DMS 273 (cell line): Measurements from ENCODE around the gene FARP1.

Experiments
- DNase-seq: peaks from one replicate; lab custom pipeline; 2025; ENCODE audit not compliant: unreplicated experiment; lab: John Stamatoyannopoulos, UW

The FARP1 gene

GRCh38 chr13:98142380-98143156 is at the start of gene FARP1:
TSS of gene FARP1 (plus strand) at chr13:98143094. CDS start at chr13:98213243, 70,149 bp downstream.
- peak; percentile 87 for DNase-seq

- DNase-seq: no peak
These were observed 48.1 kb upstream of the FARP1 start for GRCh38 chr13:98094678-98095266.

GRCh38 chr13:98096059-98096458 is 46.8 kb upstream of the FARP1 start:
- DNase-seq: no peak

GRCh38 chr13:98097749-98098148 is 45.1 kb upstream of the FARP1 start:
- DNase-seq: no peak

DNA sequence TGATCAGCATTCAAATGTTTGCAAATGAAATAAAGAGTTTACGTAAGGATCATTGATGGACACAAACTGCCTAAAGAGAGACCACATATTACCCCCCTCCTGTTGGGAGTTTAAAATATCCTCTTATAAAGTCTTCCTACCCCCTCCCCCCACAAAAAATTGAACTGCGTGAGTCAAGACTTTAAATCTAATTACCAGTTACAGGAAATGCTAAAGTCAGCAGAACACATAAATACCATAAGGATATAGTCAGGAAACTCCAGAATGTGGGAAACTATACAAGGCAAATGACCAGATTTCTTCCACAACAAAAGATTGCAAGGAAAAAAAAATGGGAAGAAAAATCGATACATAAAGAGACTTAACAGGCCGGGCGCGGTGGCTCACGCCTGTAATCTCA is 44.4 kb upstream of the FARP1 start:
- no peak for DNase-seq

DNA sequence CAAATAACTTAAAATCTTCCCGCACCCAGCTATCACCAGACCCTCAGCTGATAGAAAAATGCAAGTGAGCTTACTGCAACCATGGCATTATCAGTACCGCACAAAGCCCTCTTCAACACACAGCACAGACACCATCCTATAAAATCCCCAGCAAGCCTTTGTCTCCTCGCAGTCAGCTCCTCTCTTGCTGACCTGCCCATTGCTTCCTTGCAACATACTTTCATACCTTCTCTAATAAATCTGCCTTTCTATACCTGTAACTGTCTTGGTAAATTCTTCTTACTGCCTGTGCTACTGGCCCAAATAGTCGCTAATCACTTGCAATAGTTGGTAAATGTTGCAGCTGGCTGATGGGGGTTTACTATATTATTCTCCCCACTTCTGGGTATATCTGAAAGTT is 43.3 kb upstream of the FARP1 start:
- DNase-seq: no peak

DNA sequence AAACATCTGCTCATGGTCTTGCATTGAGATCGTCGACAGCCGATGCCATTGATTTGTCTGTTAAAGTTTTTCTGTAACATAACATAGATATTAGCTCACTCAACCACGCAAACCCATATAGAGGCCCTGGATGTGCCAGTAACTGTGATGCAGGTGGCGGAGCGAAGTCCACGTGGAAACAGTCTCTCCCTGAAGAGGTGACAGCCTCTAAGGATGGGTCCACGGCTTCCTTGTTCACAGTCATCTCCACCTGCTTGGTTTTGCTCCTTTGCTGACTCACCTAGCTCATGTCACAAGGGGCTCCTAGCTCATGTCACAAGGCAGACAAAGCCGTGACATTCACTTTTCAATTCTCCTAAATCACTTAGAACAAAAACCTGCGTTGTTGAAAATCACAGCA is 42.4 kb upstream of the FARP1 start:
- no peak for DNase-seq

GRCh38 chr13:98103531-98103930 is 39.4 kb upstream of the FARP1 start:
- DNase-seq: no peak

GRCh38 chr13:98103942-98104880 is 38.7 kb upstream of the FARP1 start:
- DNase-seq: no peak

DNA sequence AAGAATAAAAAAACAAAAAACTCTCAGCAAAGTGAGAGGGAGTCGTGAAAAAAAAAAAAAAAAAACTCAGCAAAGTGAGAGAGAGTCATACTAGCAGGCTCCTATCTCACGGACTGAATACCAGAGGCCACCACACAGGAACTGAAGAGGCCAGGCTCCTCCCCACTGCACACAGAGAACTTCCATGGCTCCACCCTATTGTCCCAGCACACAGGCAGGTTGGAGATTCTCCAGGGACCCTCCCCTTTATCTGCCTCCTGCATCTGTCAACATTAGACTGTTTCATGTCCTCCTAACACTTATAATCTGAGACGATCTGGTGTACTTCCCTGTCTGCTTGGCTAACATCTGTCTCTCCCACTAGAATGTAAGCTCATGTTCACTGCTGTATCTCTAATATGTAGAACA is 37.0 kb upstream of the FARP1 start:
- DNase-seq: peak; percentile 36

- DNase-seq: no peak
These were observed 34.6 kb upstream of the FARP1 start for GRCh38 chr13:98108341-98108740.

DNA sequence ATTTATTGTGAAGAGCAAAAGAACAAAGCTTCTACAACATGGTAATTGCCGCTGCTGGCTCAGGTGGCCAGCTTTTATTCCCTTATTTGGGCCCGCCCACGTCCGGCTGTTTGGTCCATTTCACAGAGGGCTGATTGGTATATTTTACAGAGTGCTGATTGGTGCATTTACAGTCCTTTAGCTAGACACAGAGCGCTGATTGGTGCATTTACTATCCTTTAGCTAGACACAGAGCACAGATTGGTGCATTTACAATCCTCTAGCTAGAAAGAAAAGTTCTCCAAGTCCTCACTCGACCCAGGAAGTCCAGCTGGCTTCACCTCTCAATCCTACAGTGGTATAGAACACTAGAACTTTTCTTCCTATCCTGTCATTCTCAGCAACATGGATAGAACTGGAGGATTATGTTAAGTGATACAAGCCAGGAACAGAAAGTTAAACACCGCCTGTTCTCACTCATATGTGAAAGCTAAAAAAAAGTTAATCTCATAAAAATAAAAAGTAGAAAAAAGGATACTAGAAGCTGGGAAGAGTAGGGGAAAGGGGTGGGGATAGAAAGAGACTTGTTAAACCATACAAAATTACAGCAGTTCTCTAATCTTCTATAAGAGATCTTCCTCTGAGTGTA is 33.6 kb upstream of the FARP1 start:
- no peak for DNase-seq

GRCh38 chr13:98110749-98111148 is 32.1 kb upstream of the FARP1 start:
- no peak for DNase-seq

GRCh38 chr13:98111168-98112098 is 31.5 kb upstream of the FARP1 start:
- no peak for DNase-seq

DNA sequence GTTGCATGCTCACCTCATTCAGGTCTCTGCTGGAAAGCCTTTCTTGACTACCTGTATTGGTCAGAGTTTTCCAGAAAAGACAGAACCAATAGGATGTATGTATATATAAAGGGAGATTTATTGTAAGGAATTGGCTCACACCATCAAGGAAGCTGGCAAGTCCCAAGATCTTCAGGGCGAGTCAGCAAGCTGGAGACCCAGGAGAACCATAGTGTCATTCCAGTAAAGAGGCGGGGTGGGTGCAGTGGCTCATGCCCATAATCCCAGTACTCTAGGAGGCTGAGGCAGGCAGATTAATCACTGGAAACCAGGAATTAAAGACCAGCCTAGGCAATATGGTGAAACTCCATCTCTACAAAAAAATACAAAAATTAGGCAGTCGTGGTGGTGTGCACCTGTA is 30.4 kb upstream of the FARP1 start:
- DNase-seq: no peak

GRCh38 chr13:98118865-98119264 is 24.0 kb upstream of the FARP1 start:
- DNase-seq: no peak

GRCh38 chr13:98123176-98123575 is 19.7 kb upstream of the FARP1 start:
- DNase-seq: no peak

- no peak for DNase-seq
These were observed 13.7 kb upstream of the FARP1 start for GRCh38 chr13:98129059-98129746.

DNA sequence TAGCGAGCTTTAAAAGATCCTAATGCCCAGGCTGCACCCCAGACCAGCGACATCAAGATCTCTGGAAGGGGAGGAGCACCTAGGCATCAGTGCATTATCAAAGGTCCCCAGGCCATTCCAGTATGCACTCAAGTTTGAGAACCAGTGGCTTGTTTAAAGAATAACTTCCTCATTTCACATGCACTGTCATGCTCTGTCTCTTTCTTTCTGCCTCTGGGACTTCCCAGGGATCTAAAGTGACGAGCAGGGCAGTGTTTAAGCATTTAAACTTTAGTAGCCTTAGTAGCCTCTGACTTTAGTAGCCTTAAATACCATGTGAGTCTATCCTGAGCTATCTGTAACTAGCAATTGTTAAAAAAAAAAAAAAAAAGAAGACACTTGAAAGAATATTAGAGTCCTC is 8.9 kb upstream of the FARP1 start:
- no peak for DNase-seq

DNA sequence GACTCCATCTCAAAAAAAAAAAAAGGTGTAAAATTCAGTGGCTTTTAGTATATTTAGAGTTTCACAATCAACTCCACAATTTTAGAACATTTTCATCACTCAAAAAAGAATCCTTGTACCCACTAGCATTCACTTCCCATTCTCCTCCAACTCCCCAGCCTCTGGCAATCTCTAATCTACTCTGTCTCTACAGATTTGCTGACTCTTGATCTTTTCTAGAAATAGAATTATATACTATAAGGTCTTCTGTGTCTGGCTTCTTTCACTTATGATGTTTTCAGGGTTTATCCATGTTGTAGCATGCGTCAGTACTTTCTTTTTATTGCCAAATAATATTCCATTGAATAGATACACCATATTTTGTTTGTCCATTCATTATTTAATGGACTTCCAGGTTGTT is 8.0 kb upstream of the FARP1 start:
- DNase-seq: no peak
